D721Med (cell line): ENCODE results near the gene PTPN5.

ENCODE experiments used
- DNase-seq: peaks from one replicate; pipeline ENCODE4 v3.0.0; 2011; ENCODE audit warnings: low spot score; ENCODE audit not compliant: insufficient read length
- FAIRE-seq: peaks from 2 replicates; lab custom pipeline; 2011; peaks lifted over from hg19 to GRCh38; lab: Jason Lieb, UNC
- TF ChIP-seq, protein P1 (sequence below): IDR thresholded peaks from 2 replicates; pipeline ENCODE4 v1.5.1; 2012; ENCODE audit warnings: mild to moderate bottlenecking, control low read depth; ENCODE audit not compliant: insufficient read depth; ENCODE audit errors: missing control alignments

The PTPN5 gene

GRCh38 chr11:18780896-18781295, 10.7 kb downstream of the PTPN5 start:
- TF ChIP-seq, protein P1, sequence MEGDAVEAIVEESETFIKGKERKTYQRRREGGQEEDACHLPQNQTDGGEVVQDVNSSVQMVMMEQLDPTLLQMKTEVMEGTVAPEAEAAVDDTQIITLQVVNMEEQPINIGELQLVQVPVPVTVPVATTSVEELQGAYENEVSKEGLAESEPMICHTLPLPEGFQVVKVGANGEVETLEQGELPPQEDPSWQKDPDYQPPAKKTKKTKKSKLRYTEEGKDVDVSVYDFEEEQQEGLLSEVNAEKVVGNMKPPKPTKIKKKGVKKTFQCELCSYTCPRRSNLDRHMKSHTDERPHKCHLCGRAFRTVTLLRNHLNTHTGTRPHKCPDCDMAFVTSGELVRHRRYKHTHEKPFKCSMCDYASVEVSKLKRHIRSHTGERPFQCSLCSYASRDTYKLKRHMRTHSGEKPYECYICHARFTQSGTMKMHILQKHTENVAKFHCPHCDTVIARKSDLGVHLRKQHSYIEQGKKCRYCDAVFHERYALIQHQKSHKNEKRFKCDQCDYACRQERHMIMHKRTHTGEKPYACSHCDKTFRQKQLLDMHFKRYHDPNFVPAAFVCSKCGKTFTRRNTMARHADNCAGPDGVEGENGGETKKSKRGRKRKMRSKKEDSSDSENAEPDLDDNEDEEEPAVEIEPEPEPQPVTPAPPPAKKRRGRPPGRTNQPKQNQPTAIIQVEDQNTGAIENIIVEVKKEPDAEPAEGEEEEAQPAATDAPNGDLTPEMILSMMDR: no peak
- DNase-seq (no peak), FAIRE-seq (no peak)

DNA sequence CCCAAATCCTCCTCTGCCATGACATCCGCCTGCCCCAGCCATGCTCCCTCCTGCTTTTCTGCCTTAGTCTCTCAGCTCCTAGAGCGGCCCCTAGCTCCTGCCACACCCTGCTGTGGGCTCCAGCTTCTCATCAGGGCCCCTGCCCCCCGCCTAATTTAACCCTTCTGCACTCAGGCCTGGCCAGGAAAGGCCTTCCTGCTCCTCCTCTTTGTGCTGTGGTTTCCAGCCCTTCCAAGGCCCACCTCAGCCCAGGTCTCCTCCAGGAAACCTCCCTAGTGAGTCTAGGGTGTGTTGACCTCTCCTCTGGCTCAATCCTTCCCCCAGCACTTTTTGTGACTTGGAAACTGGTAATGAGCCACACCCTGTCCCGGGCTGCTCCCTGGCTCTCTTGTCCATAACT, 11.3 kb downstream of the PTPN5 start:
- DNase-seq (no peak), FAIRE-seq (no peak)
- TF ChIP-seq, protein P1: no peak

DNA sequence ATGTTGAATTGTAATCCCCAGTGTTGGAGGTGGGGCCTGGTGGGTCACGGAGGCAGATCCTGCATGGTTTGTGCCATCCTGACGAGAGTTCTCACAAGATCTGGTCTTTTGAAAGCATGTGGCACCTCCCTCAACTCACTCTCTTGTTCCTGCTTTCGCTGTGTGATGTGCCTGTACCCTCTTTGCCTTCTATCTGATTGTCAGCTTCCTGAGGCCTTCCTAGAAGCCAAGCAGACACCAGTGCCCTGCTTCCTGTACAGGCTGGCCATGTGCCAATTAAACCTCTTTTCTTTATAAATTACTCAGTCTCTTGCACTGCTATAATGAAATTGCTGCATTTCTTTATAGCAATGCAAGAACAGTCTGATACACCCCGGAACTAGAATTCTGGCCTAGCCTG, 13.1 kb downstream of the PTPN5 start:
- TF ChIP-seq, protein P1: no peak
- FAIRE-seq: no peak
- no peak for DNase-seq

DNA sequence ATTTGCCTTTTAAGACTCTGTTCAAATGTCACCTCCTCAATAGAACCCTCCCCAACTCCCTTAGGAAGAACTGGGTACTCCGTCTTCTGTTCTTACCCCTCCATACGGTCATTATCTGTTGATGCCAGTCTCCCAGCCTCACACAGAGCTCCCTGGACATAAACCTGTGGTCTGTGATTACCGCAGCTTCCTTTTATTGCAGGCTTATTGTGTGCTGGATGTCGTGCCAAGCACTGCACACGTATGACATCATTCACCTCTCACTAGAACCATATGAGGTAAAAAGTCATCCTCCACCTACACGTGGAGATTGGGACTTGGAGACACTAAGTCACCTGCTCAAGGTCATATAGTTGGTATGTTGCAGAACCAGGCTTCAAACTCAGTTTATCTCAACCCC, 15.3 kb downstream of the PTPN5 start:
- FAIRE-seq (no peak), DNase-seq (no peak)
- TF ChIP-seq, protein P1: no peak

GRCh38 chr11:18775492-18776292, 15.9 kb downstream of the PTPN5 start:
- FAIRE-seq: no peak
- TF ChIP-seq, protein P1: peak; percentile 70
- DNase-seq: peak; percentile 41

DNA sequence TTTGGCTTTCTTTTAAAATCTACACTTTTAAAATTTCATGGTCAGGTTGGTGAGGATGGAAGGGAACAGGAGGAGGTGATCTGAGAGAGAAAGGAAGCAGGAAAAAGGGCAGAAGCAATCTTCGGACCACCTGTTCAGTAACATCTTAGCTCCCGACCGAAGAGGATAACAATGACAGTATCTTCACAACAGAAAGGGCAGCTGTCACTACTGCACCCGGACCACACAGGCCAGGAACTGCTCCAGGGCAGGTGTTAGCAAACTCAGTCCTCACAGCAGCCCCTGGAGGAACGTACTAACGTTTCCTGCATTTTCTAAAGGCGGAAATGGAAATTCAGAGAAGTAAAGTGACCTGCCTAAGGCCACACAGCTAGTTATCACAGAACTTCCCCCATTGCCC, 16.8 kb downstream of the PTPN5 start:
- DNase-seq (no peak), FAIRE-seq (no peak)
- TF ChIP-seq, protein P1: no peak

DNA sequence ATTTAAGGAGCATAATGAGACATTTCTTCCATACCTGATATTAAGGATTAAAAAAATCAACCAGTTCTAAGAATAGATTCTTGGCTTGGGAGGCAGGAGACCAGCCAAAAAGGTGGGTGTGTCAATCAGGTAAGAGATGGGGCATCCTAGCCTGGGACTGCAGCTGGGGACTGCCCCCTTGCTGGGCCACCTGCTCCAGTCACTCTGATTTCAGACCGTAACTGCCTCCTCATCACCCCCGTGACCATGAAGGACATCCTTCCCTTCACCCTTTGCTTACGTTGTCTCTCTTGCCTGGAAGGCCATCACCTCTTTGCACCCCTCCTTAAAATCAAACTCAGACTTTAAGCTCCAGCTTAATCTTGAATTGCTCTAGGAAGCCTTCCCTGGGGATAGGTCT, 17.9 kb downstream of the PTPN5 start:
- FAIRE-seq (no peak), DNase-seq (no peak)
- TF ChIP-seq, protein P1: no peak
